Right cardiac atrium (tissue), 5 donors: ENCODE results near the gene PODXL2. TPM values are rescaled to one million over a fixed set of nuclear protein-coding genes. Genes with fewer than 3 reads are reported as not detected.
A peak's percentile ranks its signal among the peaks of the same experiment; 100 is the strongest.

ENCODE experiments used
- ATAC-seq, 2 donors: fragments of 200-7000 bp; cut with Tn5 transposase; one replicate each; pipeline versions ENCODE4 v1.8.0 to v1.9.1; 2020; ENCODE audit warnings: moderate library complexity in 2 of 2, mild to moderate bottlenecking in 1 of 2
- DNase-seq, 3 donors: peaks; one replicate each; pipeline ENCODE4 v3.0.0-alpha.2; 2020
- H3K27ac ChIP-seq: one replicate; pipeline ENCODE4 v1.5.1; 2013; ENCODE audit warnings: mild to moderate bottlenecking, low read length, control low read depth, moderate library complexity
- H3K27me3 ChIP-seq: one replicate; pipeline ENCODE4 v1.6.1; 2013; ENCODE audit not compliant: control insufficient read depth, insufficient read depth
- H3K4me1 ChIP-seq: one replicate; pipeline ENCODE4 v1.6.1; 2013; ENCODE audit warnings: low read length; ENCODE audit not compliant: control insufficient read depth, insufficient read depth
- H3K4me3 ChIP-seq: one replicate; pipeline ENCODE4 v1.5.1; 2013; ENCODE audit warnings: low read length, control low read depth
- H3K9me3 ChIP-seq: one replicate; pipeline ENCODE4 v1.6.1; 2013; ENCODE audit warnings: low read length; ENCODE audit not compliant: control insufficient read depth
- WGBS: extraction: QIAGEN DNeasy Blood & Tissue Kit; methylation state at CpG from one replicate; pipeline ENCODE4 v1.1.7; 2013; 5-methylcytosine and 5-hydroxymethylcytosine counted together
- intact Hi-C, 4 donors: fragments of 100-400 bp; cut with DNase I; formaldehyde crosslinking; loops; one replicate each; pipeline versions ENCODE4 v1.11.0 to v1.14.0; 2022 to 2023
- polyA plus RNA-seq: library from polyadenylated mRNA; stranded (reverse); fragments of 200-250 nt; gene quantifications from one replicate; pipeline ENCODE4 v1.2.3, GENCODE V29; 2013
- total RNA-seq, 4 donors: library from RNA; stranded (reverse); fragmentation: NEBNext Ultra II Directional; extraction: Animal tissue kit (Norgen Biotek cat#: 25700); gene quantifications; one replicate each; pipeline ENCODE4 v1.2.1, GENCODE V29; 2021
- donor health status: healthy with polysubstance abuse.
- donor health status: DM: no; HTN: yes; CAD: no.
- donor health status: DM: no; HTN: no; CAD: no.
- donor health status: DM: no; HTN: yes; CAD: no; lungs with severe emphysema.
- donor health status: DM: yes; HTN: yes; CAD: no.

Gene PODXL2
- total and polyA plus RNA-seq, 5 donors, result 1.5 to 3.0 (median 2.1) TPM

DNA sequence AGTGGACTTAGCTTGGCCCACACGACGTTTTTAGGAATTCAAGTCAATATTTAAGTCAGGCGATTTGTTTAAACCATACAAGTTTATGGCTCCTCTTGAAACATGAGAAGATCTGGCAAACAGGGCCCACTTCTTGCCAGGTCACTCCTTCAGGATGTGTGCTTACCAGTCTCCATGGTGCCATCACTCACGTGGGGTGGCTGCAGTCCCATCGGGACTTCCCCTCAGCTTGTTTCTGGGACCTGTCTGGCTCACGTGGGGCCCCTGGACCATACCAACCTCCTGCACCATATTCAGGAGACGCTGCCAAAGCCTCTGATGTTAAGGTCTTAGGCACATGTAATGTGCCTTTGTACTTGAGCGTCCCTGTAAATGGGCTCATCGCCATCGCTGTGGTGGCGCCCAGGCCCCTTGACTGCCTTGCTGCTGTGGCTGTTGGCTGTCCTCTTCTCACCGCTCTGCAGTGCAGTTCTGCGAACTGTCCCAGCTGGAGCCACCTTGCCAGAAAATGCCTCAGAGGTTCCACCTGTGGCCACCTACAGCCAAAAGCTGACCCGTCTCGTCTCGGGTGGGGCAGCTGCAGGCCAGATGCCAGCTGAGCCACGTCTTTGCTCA lies 21.9 kb upstream of the PODXL2 start:
- WGBS, result 92% methylated on average over 17 of the region's 17 CpGs
- Histone ChIP-seq H3K27ac (no peak overlapping the region), H3K4me3 (no peak overlapping the region), H3K4me1 (no peaks in the 10 kb centered on the region), H3K9me3 (no peaks in the 10 kb centered on the region), H3K27me3 (no peaks in the 10 kb centered on the region)
- ATAC-seq (no peak), DNase-seq (no peak)
- intact Hi-C loops, result no loop called here

- ATAC-seq (peak in 1 of 2 donors; percentile 18), DNase-seq (no peak)
- Histone ChIP-seq H3K27ac (peak overlapping the region; percentile 42), H3K27me3 (no peaks in the 10 kb centered on the region), H3K4me3 (no peak overlapping the region), H3K4me1 (no peaks in the 10 kb centered on the region), H3K9me3 (no peaks in the 10 kb centered on the region)
- 79% methylated on average over 7 of the region's 7 CpGs for WGBS
- intact Hi-C loops, result no loop called here
Measured at GRCh38 chr3:127607675-127608361, 21.2 kb upstream of the PODXL2 start.

- no peaks in the 10 kb centered on the region for H3K4me1 ChIP-seq
- peak overlapping the region; percentile 42 for H3K27ac ChIP-seq
- DNase-seq (peak; percentile 37 to 82 (median 81)), ATAC-seq (peak; percentile 51 to 75)
- intact Hi-C loops, result no loop called here
- WGBS, result 70% methylated on average over 14 of the region's 14 CpGs
- no peak overlapping the region for H3K4me3 ChIP-seq
- H3K27me3 ChIP-seq, result no peaks in the 10 kb centered on the region
- no peaks in the 10 kb centered on the region for H3K9me3 ChIP-seq
Measured at GRCh38 chr3:127608362-127608718, 20.6 kb upstream of the PODXL2 start.

GRCh38 chr3:127610105-127610504 lies 18.9 kb upstream of the PODXL2 start:
- 89% methylated on average over 5 of the region's 5 CpGs for WGBS
- intact Hi-C loops, result no loop called here
- no peak overlapping the region for H3K4me3 ChIP-seq
- no peaks in the 10 kb centered on the region for H3K27me3 ChIP-seq
- H3K4me1 ChIP-seq, result no peaks in the 10 kb centered on the region
- DNase-seq, result no peak
- no peak for ATAC-seq
- H3K27ac ChIP-seq, result no peak overlapping the region
- no peaks in the 10 kb centered on the region for H3K9me3 ChIP-seq

GRCh38 chr3:127611251-127611650 lies 17.7 kb upstream of the PODXL2 start:
- WGBS, result 96% methylated on average over 8 of the region's 8 CpGs
- DNase-seq, result no peak
- Histone ChIP-seq H3K27me3 (no peaks in the 10 kb centered on the region), H3K27ac (no peak overlapping the region), H3K9me3 (no peaks in the 10 kb centered on the region), H3K4me1 (no peaks in the 10 kb centered on the region), H3K4me3 (no peak overlapping the region)
- no peak for ATAC-seq
- intact Hi-C loops, result no loop called here

- Histone ChIP-seq H3K4me1 (no peaks in the 10 kb centered on the region), H3K4me3 (no peak overlapping the region), H3K27ac (no peak overlapping the region), H3K27me3 (no peaks in the 10 kb centered on the region), H3K9me3 (no peaks in the 10 kb centered on the region)
- no peak for ATAC-seq
- 60% methylated on average over 6 of the region's 6 CpGs for WGBS
- intact Hi-C loops, result no loop called here
- no peak for DNase-seq
Measured at GRCh38 chr3:127612966-127613365, 16.0 kb upstream of the PODXL2 start.

- no peak for ATAC-seq
- Histone ChIP-seq H3K27ac (no peak overlapping the region), H3K4me3 (no peak overlapping the region), H3K27me3 (no peaks in the 10 kb centered on the region), H3K9me3 (no peaks in the 10 kb centered on the region), H3K4me1 (no peaks in the 10 kb centered on the region)
- no peak for DNase-seq
- intact Hi-C loops, result no loop called here
Measured at GRCh38 chr3:127613406-127613805, 15.6 kb upstream of the PODXL2 start.

GRCh38 chr3:127614928-127615589 lies 13.9 kb upstream of the PODXL2 start:
- H3K9me3 ChIP-seq, result no peaks in the 10 kb centered on the region
- H3K27ac ChIP-seq, result no peak overlapping the region
- H3K4me1 ChIP-seq, result no peaks in the 10 kb centered on the region
- ATAC-seq (no peak), DNase-seq (no peak)
- 79% methylated on average over 4 of the region's 4 CpGs for WGBS
- no peak overlapping the region for H3K4me3 ChIP-seq
- intact Hi-C loops, result no loop called here
- no peaks in the 10 kb centered on the region for H3K27me3 ChIP-seq

DNA sequence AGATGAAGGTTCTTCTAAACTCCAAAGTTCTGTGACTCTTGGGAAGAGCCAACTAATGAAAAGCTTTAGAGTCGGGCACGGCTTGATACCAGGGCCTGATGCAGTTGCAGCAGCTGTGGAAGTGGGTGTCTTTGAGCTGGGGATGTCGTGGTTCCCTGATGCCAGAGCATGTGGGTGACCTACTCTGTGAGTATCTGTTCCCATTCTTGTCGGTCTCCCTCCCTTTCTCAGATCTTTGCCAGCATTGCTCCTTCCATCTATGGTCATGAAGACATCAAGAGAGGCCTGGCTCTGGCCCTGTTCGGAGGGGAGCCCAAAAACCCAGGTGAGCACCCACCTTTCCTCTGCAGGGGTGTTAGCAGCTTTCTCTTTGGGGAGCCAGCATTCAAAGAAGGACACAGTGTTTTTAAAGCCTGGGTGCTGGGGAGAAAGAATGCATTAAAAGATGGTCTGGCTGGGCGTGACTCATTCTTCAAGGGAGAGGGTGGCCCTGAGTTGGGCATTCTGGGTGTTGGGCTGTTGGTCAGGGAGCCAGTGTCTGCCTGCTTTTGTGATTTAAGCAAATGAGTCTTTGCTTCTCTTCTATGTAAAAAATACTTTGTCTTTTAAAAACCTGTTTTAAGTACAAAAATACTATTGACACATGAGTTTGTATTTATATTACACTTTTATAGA lies 13.2 kb upstream of the PODXL2 start:
- no peaks in the 10 kb centered on the region for H3K27me3 ChIP-seq
- 88% methylated on average over 6 of the region's 6 CpGs for WGBS
- no peak overlapping the region for H3K27ac ChIP-seq
- ATAC-seq (no peak), DNase-seq (no peak)
- no peaks in the 10 kb centered on the region for H3K4me1 ChIP-seq
- intact Hi-C loops, result no loop called here
- H3K4me3 ChIP-seq, result no peak overlapping the region
- H3K9me3 ChIP-seq, result no peaks in the 10 kb centered on the region

GRCh38 chr3:127616836-127617605 lies 12.0 kb upstream of the PODXL2 start:
- intact Hi-C loops, result no loop called here
- 95% methylated on average over 26 of the region's 26 CpGs for WGBS

More at GRCh38 chr3:127616836-127617605, 12.0 kb upstream of the PODXL2 start:
- Histone ChIP-seq H3K4me3 (no peak overlapping the region), H3K4me1 (no peaks in the 10 kb centered on the region), H3K27me3 (no peaks in the 10 kb centered on the region), H3K9me3 (no peaks in the 10 kb centered on the region), H3K27ac (no peak overlapping the region)
- DNase-seq (no peak), ATAC-seq (no peak)
